ENCODE results near the gene DDX27. TPM values are rescaled to one million over a fixed set of nuclear protein-coding genes. Genes with fewer than 3 reads are reported as not detected.
"Not testable (repeated sequence)": the region's sequence is repeated elsewhere in the genome, so short reads cannot be mapped to it uniquely, and the experiment has no call there.

The DDX27 gene, protein sequence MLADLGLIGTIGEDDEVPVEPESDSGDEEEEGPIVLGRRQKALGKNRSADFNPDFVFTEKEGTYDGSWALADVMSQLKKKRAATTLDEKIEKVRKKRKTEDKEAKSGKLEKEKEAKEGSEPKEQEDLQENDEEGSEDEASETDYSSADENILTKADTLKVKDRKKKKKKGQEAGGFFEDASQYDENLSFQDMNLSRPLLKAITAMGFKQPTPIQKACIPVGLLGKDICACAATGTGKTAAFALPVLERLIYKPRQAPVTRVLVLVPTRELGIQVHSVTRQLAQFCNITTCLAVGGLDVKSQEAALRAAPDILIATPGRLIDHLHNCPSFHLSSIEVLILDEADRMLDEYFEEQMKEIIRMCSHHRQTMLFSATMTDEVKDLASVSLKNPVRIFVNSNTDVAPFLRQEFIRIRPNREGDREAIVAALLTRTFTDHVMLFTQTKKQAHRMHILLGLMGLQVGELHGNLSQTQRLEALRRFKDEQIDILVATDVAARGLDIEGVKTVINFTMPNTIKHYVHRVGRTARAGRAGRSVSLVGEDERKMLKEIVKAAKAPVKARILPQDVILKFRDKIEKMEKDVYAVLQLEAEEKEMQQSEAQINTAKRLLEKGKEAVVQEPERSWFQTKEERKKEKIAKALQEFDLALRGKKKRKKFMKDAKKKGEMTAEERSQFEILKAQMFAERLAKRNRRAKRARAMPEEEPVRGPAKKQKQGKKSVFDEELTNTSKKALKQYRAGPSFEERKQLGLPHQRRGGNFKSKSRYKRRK
- 50.5 and 61.1 TPM in 2 replicates for total RNA-seq

DNA sequence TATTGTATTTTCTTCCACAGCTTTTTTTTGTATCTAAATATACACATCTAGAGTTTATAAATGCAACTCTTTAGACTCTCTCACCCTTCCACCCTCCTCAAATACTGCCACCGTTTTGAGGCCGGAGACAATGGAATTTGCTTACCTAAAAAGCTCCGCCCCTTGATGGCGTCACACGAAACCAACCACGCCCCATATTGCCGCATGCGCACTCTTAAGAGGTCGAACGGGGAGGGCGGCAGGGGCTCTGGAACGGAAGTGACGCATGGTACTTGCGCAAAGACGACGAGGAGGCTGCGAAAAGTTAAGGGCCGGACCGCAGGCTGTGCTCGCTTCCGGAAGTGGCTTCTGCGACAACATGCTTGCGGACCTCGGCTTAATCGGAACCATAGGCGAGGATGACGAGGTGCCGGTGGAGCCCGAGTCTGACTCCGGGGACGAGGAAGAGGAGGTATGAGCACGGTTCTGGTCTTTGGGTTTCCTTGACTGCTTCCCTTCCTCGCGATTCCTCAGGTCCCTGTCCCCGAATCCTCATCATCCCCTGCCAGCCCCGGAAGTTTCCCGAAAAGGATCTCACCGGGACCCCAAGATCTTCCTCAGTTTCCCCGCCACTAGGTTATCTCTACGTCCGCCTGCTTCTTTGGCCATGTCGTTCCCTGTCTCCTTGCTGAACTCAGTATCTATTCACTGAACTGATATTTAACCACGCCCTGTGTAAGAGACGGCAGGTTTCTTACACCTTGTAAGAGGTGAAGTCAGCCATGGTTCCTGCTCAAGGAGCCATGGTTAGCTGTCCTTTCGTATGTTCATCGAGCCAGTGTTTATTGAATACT, at the start of gene DDX27:
Gene DDX27, plus strand, starts transcription at position 326 of the 833 bp plus-strand sequence. Its CDS starts 33 bp downstream, at position 359.
- DNase-seq (ENCODE audit: low read depth): peak; percentile 95

DNA sequence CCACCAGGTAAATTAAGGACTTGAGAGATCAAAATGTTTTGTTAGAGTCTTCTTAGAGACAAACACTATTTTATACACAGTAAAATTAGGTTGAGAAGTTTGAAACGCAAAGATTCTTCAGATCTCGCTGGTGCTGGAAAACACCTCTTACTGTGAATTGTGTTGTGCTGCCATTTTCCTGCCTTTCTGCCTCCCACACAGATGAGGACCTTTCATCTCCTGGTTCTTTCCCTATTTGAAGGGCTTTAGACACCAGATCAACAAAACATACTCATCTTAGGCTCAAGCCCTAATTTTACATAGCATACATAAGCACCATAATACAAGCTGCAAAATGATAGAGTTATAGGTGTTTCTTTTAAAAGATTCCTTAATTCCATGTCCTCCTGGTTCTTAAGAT, 49.7 kb upstream of the DDX27 start:
- no peak for DNase-seq (ENCODE audit: low read depth)

DNA sequence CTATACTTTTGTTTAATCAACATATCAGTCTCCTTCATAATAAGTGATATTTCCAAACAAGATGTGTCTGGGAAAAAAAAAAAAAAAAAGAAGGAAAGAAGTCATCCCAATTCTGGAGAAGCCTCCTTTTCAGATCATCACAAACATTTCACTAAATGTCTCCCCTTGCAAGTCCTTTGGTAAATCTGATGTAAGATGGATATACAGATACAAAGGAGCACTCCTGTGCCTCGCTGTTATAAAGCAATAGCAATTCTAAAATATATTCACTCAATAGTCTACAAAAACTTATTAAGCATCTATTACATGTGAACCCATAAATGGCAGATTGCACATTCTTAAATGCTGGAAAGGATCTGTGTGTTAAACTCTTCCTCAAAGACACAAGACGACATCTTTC, 48.5 kb upstream of the DDX27 start:
- DNase-seq (ENCODE audit: low read depth): no peak

DNA sequence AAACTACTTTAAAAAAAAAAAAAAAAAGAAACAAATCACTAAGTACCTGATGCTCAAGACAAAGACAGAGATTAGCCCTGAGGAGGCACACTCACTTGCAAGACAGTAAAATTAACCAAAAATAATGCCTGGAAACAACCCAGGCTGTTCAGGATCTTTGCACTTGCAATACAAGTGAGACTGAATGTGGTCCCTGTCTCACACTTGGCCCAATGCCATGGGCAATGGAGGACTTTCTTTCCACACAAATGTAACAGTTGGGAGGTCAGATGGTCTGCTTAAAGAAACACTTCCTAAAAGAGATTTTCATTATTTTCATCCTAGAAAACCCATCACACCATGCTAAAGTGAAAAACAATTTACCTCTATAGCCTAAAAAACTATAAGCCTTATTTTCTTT, 47.3 kb upstream of the DDX27 start:
- DNase-seq (ENCODE audit: low read depth): no peak

DNA sequence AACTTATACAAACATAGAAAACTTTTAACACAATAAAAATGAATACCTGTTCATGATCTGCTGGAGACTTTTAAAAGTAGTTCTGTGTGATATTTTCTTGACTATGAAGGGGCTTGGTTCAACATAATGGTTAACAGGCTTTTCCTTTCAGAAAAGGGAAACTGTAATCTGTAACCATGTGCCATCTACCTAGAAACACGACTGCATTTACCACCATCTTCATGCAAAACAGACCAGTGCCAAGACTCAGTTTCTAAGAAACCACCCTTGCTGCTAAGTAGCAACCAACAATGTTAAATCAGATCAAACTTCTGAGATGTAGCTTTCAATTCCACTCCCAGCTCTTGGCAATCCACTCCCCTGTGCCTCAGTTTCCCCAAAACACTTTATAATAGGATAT, 46.8 kb upstream of the DDX27 start:
- no peak for DNase-seq (ENCODE audit: low read depth)

DNA sequence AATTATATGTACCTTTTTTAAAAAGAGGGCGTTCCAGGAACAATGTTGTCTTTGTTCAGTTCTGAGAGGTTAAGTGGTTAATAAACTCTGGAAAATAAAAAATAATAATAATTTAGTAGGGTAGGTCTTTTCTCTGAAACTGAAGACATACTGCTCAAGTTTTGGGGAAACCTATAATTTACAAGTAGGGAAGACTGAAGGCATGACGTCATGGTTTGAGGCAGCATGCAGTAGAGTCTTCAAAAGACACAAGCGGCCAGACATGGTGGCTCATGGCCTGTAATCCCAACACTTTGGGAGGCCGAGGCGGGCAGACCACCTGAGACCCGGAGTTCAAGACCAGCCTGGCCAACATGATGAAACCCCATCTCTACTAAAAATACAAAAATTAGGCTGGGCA, 45.0 kb upstream of the DDX27 start:
- DNase-seq (ENCODE audit: low read depth): no peak

DNA sequence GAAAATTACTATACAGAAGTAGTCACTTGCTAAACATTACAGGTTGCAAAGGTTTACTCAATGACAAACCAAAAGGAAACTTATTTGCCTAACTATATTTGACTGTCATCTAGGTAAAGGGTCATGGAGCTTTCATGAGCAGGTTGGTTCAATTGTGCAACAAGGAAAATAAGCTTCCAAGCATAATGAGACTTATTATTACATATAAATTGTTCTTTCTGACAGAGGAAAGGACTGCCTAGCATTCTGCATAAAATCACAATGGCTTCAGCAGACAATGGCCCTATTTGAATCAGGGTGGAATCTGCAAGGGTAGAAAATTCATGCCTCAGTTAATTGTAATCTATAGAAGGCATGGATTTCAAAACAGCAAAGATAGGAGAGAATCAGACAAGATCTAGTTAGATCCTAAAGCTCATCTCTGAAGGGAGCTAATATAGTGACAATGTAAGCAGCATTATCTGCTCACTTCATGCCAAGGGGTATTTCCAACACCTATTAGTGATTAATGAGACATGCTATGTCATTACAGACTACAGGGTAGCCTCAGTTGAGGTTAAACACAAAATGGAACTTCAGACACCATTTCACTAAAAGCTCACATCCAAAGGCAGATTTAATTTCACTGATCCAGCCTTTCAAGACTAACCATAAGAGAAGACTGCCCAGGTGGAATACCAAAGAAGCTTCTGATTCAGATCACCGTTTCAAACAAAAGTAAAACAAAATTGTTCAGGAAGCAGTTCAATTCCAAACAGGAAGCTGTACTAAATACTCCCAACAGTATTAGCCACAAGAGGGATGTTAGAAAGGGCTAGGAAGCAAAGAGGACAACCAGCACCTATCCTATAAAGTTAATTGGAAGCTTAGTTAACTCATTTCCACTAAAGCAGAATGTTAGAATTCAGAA, 39.6 kb upstream of the DDX27 start:
- DNase-seq (ENCODE audit: low read depth): peak; percentile 38

DNA sequence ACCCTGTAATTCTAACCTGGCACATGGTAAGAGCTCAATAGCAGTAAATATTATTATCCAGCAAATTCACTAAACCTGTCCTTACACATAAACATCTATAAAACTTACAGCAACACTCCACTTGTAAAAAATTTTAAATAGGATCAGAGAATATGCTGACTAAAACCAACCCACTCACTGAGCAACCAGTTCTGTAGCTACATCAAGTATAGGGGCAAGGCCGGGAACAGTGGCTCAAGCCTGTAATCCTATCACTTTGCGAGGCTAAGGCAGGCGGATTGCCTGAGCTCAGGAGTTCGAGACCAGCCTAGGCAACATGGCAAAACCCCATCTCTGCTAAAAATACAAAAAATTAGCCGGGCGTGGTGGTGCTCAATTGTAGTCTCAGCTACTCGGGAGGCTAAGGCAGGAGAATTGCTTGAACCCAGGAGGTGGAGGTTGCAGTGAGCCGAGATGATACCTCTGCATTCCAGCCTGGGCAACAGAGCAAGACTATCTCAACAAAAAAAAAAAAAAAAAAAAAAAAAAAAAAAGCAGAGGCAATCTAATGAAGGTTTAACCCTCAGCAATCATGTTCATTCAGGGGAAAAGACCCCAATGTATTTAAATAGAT, 37.8 kb upstream of the DDX27 start:
- DNase-seq (ENCODE audit: low read depth): no peak

DNA sequence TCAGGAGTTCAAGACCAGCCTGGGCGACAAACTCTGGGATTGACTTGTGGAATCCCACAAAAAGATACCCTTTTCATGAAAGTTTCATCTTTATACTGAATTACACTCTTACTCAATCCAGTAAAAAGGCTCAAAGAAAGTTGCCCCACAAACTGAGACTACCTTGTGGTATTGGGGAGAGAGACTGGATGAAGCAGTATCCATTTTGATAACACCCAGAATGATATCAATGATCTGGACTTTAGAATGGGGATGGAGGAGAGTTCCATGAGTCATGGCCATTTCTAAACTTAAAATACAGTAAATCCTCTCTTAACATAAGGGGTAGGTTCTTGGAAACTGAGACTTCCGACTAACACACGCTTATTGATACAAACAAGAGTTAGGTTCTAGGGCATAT, 35.8 kb upstream of the DDX27 start:
- DNase-seq (ENCODE audit: low read depth): no peak

DNA sequence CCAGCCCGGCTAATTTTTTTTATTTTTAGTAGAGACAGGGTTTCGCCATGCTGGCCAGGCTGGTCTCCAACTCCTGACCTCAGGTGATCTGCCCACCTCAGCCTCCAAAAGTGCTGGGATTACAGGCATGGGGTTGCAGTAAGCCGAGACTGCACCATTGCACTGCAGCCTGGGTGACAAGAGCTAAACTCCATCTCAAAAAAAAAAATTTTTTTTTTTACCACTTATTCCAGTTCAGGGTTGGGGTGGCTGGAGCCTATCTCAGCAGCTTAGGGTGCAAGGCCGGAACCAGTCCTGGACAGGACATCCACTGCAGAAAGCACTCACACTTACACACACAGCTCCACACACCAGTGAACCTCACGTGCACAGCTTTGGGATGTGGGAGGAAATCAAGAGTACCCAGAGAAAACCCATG, 35.1 kb upstream of the DDX27 start:
- DNase-seq (ENCODE audit: low read depth): not testable (repeated sequence)

DNA sequence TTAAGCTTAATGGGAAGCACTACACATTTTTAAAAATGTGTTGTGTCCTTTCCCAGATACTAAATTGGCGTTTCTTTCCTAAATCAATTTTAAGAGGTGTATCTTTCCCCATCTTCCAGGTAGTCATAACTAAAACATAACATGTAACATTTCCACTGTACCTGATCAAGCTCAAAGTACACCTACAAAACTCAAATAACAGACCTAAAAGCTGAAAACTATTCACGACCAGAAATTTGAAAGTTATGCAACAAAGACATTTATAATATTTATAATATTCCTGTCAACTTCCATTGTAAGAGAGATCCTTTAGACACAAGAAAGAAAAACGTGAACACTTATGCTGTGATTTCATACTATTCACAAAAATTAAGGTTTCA, 34.5 kb upstream of the DDX27 start:
- no peak for DNase-seq (ENCODE audit: low read depth)

DNA sequence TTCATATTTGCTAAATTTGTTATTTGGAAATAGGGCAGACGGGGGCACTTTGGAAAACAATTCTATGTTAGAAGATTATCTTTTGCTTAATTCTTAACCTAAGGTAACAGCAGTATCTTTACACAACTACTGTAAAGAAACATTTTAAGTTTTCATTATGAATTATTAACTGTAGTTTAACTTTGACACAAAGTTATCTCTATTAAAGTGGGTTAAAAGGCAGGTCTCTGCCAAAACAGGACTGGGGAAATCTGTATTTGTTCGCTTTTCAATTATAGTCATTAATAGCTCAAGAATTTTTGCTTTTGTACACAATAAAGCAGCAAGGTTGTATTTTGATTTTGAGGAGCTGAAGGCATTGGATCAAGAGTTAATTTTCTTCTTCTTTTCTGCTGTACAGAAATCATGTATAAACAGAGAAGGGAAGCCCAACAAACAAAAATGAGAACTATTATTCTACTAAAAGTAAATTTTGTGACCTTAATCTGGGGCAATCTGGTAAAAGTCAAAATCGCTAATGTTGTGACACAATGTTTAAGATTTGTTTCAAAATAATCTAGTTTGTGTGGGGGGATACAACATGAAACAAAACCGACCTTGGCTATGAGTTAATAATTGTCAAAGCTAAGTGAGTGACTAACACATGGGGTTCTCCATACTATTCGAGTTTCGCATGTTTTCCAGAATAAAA, 34.0 kb upstream of the DDX27 start:
- peak; percentile 82 for DNase-seq (ENCODE audit: low read depth)

DNA sequence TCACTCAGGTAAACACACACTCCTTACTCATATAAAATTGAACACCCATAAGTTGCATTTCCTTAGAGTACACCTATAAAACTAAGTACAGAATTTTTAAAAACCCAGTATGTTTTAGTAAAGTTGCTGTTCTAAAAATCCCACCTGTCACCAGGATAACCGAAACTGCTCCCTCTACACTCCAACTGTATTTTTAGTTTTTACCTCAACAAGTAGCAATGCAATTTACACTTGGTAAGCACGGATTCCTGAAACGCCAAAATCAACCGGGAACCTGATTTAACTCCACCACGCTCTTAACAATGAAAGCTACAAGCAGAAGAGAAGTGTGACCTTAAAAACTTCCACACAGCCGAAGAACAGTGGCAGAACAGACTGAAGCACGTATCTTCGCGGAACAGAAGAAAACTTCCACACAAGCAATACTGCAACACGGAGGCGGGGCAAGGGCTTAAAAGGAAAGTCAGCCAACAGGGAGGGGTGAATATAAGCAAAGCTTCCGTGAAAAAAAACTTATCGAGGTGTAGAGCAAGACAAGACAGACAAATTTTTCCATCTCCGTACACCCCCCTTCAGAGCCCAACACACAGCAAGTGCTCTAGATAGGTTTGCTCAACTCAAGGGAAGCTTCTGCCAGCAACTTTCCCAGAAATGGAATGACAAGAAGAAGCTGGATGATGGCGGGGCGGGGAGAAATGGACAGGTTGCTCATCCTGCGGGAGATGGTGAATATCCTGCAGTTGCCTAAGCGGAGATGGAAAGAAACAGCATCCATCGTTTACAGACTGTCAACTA, 32.5 kb upstream of the DDX27 start:
- peak; percentile 59 for DNase-seq (ENCODE audit: low read depth)

DNA sequence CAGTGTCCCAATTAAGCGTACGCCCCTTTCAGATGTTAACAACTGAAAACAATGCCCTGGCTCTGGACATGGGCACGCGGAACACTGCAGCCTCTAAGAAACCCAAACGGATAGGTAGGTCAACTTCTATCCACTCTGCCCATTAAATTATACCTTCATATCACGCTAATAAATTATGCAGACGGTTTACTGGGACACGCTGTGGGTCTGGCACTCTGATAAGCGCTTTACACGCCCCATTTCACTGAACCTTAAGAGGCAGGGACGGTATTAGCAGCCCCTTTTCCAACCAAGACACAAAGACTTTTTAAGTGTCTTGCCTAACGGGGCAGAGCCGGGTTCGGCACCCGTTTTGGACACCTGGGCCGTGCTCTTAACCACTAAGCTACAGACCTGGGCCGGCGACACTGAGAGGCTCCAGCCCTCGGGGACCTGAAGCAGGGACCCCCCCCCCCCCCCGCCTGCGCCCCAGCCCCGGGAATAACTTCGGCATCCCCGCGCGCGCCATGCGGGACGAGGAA, 31.8 kb upstream of the DDX27 start:
- DNase-seq (ENCODE audit: low read depth): no peak

DNA sequence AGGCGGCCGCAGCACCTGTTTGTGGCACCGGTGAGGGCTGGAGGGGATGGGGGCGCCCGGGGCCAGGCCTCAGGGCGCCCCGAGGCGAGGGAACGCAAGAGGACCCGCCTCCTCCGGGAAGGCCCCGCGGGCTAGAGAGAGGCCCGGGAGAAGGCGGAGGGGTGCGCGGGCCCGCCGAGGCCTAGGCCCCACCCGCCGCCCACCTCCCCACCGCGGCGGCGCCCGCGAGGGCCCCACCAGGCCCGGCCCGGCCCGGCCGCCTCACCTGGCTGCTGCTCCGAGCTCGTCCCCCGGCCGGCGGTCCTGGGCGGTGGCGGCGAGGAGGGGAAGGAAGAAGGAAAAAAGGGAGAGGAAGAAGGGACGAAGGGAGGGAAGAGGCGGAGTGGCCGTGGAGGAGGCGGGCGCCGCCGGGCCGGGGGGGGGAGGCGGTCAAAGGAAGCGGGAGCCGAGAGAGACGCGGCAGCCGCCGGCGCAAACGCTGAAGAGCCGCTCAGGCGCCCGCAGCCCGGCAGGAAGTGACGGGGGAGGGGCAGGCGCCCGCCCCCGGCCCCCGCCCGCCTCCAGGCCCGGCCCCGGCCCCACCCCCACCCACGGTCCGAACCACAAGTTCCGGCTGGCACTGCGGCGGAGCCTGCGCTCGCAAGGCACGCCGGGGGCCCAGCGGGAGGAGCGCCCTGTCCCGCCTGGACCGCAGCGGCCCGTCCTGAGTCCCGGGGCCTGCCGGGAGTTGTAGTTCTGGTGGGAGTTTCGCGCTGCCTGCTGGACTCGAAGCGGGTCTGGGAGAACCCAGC, 31.2 kb upstream of the DDX27 start, which contains the start of gene STAU1:
Gene STAU1, minus strand, starts transcription at position 484 of the 791 bp plus-strand sequence. CDS start 22,133 bp downstream, outside the sequence.
- peak; percentile 81 for DNase-seq (ENCODE audit: low read depth)

DNA sequence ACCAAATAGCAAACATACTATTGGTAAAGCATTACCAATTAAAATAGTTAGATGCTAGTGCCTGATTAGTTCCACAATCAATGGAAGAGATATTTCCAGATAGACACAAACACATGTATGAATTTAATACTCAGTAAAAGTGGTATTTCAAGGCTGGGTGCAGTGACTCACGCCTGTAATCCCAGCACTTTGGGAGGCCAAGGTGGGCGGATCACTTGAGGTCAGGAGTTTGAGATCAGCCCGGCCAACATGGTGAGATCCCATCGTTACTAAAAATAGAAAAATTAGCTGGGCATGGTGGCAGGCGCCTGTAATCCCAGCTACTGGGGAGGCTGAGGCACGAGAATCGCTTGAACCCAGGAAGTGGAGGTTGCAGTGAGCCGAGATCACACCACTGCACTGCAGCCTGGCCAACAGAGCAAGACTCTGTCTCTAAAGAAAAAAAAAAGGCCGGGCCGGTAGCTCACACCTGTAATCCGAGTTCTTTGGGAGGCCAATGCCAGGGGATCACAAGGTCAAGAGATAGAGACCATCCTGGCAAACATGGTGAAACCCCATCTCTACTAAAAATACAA, 26.2 kb upstream of the DDX27 start:
- DNase-seq (ENCODE audit: low read depth): not testable (repeated sequence)

DNA sequence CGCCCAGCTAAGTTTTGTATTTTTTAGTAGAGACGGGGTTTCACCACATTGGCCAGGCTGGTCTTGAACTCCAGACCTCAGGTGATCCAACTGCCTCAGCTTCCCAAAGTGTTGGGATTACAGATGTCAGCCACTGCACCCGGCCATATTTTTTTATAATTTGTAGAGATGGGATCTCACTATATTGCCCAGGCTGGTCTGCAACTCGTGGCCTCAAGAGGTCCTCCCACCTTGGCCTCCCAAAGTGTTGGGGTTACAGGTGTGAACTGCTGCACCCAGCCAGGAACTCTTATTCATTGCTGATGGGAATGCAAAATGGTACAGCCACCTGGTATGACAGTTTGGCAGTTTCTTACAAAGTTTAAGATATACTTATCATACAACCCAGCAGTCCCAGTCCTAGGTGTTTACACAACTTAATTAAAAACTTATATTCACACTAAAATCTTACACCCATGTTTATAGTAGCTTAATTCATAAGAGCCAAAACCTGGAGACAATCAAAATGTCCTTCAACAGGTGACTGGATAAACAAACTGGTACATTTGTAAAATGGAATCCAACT, 19.4 kb upstream of the DDX27 start:
- DNase-seq (ENCODE audit: low read depth): no peak
